NCI-H2107 treated with DMSO at 0.1 percent for 48 hours (cell line): ENCODE measurements around the gene ETV3L.
A peak's percentile ranks its signal among the peaks of the same experiment; 100 is the strongest.
"Not testable (repeated sequence)": the region's sequence is repeated elsewhere in the genome, so short reads cannot be mapped to it uniquely, and the experiment has no call there.

Experiments
- DNase-seq: peaks from one replicate; lab custom pipeline; 2025; ENCODE audit not compliant: unreplicated experiment; lab: John Stamatoyannopoulos, UW

Gene ETV3L

DNA sequence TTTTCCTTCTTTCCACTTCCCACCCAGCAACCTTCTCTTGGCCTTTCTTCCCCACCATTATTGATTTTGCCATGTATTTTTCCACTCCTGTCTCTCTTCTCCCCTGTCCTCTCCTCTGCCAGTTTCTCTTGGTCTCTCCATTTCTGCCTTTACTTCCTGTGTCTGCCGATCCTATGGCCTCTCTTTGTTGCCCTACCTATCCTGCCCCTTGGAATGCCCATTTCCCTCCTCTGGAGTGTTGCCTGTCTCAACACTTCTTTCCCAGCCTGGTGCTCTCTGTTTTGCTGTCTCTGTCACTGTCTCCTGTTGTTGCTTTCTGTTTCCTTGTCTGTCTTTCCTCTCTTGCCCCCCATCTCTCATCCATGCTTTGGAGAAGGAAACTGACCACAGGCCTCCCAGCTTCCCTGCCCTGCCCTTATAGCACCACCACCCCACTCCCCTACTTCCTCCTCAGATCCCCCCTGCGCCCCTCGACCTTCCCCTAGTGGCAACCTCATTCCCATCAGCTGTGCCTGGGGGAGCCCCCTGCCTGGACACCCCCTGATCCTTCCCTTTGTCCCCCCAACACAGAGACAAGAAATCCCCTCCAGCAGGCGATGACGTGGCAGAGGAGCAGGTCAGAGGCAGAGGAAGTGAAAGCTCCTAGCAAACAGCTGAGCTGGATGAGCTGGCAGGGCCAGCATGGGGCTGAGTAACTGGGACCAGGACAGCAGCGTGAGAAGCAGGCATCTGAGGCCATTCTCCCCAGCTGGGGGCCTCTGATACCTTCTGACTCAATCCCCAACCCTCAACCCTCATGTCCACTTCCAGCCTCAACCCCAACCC lies 6.6 kb upstream of the ETV3L start:
- no peak for DNase-seq

DNA sequence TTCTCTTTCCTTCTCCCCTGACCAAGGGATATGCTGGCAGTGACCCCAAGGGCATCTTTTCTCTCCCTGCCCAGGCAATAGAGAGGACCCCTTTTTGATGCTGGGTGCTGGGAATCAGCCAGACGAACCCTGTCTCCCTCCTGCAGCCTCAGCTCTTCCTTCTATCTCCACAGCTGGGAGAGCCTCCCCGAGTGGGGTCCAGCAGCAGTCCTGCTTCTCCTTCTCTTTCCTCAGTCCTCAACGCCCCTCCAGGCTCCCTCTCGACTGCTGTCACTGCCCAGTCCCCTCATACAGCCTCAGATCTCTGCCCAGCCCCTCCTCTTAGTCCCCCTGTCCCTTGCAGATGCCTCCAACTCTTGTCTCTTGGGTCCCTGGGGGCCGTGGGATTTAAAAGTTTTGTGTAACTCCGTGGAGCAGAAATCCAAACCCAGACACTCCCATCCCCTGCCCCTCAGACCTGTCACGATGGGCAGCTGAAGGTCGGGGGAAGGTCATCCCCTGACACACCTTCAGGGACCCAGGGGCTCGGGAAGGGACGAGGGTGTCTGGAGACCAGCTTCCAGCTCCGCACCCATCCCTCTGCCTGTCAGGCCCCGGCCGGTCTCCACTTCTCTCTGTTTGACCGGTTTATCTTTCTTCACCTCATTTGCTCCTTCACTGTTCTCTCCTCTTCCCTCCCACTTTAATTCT lies 5.8 kb upstream of the ETV3L start:
- no peak for DNase-seq

DNA sequence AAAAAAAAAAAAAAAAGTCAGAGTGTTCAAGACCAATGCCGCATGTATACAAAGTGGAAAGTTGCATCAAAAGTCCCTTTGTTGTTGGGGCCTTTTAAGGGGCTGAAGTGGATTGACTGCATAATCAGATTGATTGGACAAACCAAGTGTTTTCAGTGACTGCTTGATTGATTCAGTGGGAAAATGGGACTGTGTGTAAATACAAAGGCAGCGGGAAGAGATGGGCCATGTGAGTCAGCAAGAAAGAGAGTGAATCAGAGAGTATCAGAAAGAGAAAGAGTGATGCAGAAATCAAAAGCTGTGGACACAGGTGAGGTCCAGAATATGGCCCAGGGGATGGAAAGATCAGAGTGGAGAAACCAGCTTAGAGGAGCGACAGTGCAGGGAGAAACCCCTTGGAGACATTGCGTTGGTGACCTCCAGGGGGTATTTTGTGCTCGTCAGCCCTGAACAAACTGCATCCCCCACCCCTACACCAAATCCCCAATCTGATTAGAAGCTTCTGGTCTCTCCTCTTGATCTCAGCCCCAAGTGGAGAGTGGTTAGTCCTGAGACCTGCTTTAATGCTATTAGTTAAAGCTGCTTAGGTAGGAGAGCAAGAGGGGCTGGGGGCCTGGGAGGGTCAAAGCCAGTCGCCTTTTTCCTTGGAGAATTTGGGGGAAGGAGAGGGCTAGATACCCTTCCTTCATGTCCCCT lies 5.1 kb upstream of the ETV3L start:
- DNase-seq: no peak

- DNase-seq: no peak
These were observed 3.7 kb upstream of the ETV3L start for GRCh38 chr1:157103268-157103667.

DNA sequence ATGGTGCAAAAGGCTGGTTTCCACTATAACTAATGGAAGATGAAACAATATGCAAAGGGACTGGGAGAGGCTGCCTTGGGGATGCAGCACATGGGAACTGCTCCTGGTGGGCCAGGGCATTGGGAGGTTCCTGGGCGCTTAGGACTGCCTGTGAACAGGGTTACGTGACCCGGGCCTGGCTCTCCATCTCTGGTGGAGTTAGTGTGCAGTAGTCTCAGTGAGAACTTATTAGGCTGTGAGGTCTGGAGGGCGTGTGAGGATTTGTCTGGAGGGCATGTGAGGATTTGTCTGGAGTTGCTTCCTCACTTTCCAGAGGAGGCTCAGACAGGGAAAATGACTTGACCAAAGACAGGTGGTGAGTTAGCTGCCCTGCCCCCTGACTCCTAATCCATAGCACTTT lies 1.5 kb upstream of the ETV3L start:
- no peak for DNase-seq

DNA sequence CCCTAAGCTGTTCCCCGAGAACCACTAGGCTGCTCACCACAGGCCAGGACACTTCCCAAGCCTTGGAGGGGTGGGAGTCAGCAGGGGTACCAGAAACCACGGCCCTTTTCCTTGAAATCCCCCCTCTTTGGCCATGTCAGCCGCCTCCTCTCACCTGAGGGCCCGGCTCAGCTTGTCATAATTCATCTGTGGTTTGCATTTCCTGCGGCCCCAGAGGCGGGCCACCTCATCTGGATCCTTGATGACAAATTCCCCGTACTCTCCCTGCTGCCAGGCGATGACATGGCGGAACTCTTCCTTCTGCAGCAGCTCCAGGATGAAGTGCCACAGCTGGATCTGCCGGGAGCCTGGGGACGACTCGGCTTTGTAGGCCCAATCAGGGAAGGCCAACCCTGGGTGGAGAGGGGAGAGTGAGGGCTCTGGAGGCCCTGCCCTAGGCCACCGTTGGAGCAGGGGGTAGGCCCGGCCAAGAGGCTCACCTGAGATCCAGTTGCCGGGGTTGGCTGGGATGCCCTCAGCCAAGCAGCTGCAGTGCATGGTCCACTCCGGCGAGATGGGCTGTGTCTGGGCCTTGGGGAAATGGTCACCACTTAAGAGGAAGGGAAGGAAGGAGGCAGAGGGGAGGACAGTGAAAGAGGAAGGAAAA lies 498 bp downstream of the ETV3L start:
- not testable (repeated sequence) for DNase-seq

- no peak for DNase-seq
These were observed 1.1 kb downstream of the ETV3L start for GRCh38 chr1:157098519-157098918.

GRCh38 chr1:157097692-157098091 lies 1.9 kb downstream of the ETV3L start:
- no peak for DNase-seq

GRCh38 chr1:157096881-157097280 lies 2.7 kb downstream of the ETV3L start:
- DNase-seq: no peak

- no peak for DNase-seq
These were observed 4.1 kb downstream of the ETV3L start for GRCh38 chr1:157095551-157095950.

DNA sequence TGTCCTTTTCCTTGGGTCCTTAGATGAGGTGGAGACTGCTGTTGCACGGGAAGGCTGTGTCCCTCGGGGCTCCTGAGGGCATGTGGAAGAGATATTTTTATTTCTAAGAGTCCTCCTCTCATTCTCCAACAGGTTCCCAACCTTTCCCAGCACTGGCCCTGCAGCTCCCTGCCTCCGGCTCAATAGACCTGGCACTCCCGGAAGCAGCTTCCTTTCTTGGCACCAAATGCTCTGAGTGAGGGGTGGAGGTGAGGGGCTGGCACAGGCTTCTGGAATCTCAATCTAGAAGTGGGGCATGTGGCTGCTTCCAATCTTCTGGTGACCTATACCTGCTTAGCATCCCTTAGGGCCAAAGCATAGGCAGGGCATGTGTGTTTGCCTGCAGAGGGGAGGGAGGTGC lies 4.5 kb downstream of the ETV3L start:
- no peak for DNase-seq

- DNase-seq: no peak
These were observed 6.8 kb downstream of the ETV3L start for GRCh38 chr1:157092831-157093230.

DNA sequence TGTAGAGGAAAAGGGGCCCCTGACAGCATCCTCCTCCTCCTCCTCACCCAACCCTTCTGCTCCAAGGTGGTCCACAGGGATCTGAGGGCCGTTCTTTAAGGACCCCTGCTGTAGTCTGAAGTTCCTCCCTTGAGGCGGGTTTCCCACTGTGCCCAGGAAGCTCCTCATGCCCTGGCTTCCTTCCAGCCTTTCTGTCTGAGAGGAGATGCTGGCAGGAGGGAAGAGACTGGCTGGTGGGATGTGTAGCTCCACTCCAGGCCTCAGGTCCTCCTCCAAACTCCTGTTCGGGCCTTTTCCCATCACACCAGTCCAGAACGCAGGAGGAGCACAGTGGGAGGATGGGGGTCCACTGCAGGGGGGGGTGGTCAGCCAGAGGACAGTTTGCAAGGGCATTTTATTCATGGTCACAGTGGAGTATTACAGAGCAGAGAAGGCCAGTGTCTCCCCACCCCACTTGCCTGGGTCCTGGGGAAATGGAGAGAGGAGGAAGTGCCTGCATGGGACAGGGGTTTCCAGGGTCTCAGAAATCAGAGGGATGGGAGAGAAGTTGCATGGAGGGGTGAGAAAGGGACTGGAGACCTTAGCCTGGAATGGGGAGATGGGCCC lies 7.8 kb downstream of the ETV3L start:
- DNase-seq: no peak

DNA sequence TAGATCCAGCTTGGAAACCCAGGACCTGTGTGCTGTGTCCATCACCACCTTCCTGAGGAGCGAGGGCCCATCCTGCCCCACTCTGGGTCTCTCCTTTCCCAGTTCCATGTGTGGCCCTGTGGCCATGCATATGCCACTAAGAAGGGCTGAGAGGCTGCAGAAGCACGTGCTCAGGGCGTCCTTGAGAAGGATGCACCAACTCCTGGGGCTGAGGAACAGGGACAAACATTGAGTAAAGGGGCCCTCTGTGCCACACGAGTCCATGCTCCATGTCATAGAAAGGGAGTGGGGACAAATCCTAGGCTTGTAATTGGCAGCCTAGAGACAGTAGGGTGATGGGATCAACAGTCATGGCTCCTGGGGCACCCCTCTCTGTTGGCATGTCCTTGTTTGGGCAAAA lies 8.4 kb downstream of the ETV3L start:
- no peak for DNase-seq

DNA sequence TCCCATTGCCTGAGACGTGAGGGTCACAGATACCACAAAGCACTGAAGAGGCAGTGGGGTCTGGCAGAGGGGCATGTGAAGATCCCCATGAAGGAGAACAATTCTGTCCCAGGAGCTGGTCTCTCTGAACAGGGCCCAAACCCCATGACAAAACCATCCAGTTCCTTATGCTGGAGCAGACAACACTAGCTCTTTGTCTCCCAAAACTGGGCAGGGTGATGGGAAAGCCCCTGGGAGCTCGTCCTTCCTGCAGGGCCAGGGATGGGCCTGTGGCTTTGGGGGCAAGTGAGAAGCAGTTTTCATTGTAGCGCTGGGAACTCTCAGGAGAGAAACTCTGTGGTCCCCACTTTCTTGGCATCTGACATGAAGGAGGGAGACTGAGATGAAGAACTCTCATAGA lies 8.8 kb downstream of the ETV3L start:
- DNase-seq: no peak

DNA sequence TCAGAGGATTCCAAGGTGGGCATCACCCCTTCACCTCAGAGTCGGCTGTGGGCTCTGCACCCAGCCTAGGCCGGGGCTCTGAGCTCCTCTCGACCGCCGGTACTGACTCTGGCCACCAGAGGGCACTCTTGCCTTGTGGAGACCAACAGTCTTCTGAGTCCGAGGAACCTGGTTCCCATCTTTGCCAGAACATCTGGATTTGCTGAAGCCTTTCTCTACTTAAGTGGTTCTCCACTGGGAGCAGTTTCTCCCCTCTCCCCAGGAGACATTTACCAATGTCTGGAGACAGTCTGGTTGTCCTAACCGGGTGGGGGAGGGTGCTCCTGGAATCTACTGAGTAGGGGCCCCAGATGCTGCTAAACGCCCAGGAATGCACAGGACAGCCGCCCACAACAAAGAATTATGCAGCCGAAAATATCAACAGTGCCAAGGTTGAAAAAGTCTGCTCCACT lies 9.4 kb downstream of the ETV3L start:
- peak; percentile 52 for DNase-seq

DNA sequence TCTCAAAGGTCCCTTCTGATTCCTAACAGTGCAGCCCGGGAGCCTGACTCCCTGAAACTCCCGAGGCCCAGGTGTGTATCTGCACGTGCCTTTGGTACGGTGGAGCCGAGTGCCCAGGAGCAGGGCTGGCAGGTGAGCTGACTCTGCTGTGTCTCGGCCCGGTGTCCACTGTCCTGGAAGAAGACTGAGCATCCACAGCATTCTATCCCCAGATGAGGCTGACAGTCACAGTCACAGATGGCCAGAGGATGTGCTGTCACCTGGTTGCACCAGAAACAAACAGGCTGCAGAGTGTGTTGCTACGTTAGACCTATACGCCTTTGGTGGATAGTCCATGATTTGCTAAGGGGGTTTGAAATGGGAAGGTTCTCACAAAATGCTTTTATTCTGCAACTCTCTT lies 9.8 kb downstream of the ETV3L start:
- DNase-seq: no peak

- no peak for DNase-seq
These were observed 11.0 kb downstream of the ETV3L start for GRCh38 chr1:157088607-157089006.

DNA sequence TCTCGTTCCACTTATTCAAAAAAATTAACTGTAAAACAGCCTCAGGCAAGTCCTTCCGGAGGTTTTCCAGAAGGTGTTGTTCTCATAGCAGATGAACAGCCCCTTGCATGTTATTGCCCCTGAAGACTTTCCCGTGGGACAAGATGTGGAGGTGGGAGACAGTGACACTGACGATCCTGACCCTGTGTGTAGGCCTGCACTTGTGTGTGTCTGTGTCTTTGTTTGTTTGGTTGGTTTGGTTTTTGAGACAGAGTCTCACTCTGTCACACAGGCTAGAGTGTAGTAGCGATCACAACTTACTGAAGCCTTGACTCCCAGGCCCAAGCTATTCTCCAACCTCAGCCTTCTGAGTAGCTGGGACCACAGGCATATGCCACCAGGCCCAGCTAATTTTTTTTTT lies 12.6 kb downstream of the ETV3L start:
- no peak for DNase-seq

DNA sequence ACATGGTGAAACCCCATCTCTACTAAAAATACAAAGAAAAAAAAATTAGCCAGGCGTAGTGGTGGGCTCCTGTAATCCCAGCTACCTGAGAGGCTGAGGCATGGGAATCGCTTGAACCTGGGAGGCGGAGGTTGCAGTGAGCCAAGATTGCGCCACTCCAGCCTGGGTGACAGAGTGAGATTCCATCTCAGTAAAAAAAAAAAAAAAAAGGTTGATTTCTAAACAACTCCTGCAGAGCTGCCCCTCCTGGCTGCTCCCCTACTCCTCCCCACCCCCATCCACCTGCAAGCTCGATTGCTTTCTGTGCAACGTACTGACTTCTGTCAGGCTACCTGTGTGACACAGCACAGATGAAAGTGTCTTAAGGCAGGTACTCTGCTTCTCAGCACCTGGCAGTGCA lies 13.3 kb downstream of the ETV3L start:
- DNase-seq: no peak

DNA sequence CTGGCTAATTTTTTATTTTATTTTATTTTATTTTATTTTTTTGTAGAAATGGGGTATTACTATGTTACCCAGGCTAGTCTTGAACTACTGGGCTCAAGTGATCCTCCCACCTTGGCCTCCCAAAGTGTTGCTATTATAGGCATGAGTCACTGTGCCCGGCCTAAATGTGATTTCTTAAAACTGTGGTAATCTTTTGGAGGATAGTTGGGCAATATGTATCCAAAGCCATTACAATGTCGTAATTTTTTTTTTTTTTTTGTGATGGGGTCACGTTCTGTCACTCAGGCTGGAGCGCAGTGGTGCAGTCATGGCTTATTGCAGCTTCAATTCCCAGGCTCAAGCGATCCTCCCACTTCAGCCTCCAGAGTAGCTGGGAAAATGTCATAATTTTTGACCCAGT lies 14.2 kb downstream of the ETV3L start:
- DNase-seq: no peak
